Effector memory CD4-positive, alpha-beta T cell (primary cell): ENCODE measurements around the gene ATRAID.
"Not testable (repeated sequence)": the region's sequence is repeated elsewhere in the genome, so short reads cannot be mapped to it uniquely, and the experiment has no call there.

Experiments
- DNase-seq, 3 donors: peaks; one replicate each; pipeline ENCODE4 v3.0.0-alpha.2; 2020
- H3K27ac ChIP-seq: 2 replicates; pipeline ENCODE4 v1.7.0; 2013; ENCODE audit warnings: mild to moderate bottlenecking, low read length, moderate library complexity; ENCODE audit not compliant: insufficient read depth, poor library complexity, severe bottlenecking
- H3K27me3 ChIP-seq: replicated peaks from 2 replicates; pipeline ENCODE4 v1.7.0; 2013; ENCODE audit warnings: mild to moderate bottlenecking, low read length; ENCODE audit not compliant: insufficient read depth, control insufficient read depth, poor library complexity, severe bottlenecking
- H3K36me3 ChIP-seq: 2 replicates; pipeline ENCODE4 v1.7.0; 2013; ENCODE audit warnings: mild to moderate bottlenecking, low read length, moderate library complexity; ENCODE audit not compliant: control insufficient read depth, insufficient read depth
- H3K4me1 ChIP-seq: 2 replicates; pipeline ENCODE4 v1.7.0; 2013; ENCODE audit warnings: low read length, mild to moderate bottlenecking; ENCODE audit not compliant: control insufficient read depth, insufficient read depth, poor library complexity, severe bottlenecking
- H3K4me3 ChIP-seq: 2 replicates; pipeline ENCODE4 v1.7.0; 2013; ENCODE audit warnings: low read length, low read depth, mild to moderate bottlenecking; ENCODE audit not compliant: insufficient read depth, poor library complexity, severe bottlenecking
- H3K9me3 ChIP-seq: 2 replicates; pipeline ENCODE4 v1.7.0; 2013; ENCODE audit warnings: mild to moderate bottlenecking, low read length, moderate library complexity; ENCODE audit not compliant: control insufficient read depth

ATRAID gene

DNA sequence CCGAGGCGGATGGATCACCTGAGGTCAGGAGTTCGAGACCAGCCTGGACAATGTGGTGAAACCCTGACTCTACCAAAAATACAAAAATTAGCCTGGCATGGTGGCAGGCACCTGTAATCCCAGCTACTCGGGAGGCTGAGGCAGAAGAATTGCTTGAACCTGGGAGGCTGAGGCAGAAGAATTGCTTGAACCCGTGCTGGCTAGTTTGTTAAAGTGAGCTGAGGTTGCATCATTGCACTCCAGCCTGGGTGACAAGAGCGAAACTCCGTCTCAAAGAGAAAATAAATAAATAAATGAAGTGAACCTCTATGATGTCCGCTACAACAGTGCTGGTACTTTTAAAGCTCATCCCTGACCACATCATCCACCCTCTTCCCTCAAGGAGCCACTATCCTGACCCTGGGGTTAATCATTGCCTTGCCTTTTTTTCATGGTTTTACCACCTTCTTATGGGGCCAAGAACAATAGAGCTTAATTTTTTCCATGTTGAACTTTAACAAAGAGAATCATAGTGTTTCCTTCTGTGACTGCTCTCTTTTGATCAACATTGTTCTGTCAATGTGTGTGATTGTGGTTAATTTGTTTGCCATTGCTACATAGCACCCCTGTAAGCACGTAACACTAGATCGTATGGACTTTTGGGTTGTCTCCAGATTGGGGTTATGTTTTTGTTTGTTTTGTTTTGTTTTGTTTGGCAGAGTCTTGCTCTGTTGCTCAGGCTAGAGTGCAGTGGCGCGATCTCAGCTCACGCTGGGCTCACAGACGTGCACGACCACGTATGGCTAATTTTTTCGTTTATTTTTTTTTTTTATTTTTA, 17.1 kb upstream of the ATRAID start:
- no peak overlapping the region for H3K27ac ChIP-seq
- H3K4me3 ChIP-seq = no peak overlapping the region
- H3K9me3 ChIP-seq = no peaks in the 10 kb centered on the region
- DNase-seq = no peak
- peaks cover 5% of the 10 kb centered on the region for H3K36me3 ChIP-seq
- no peaks in the 10 kb centered on the region for H3K4me1 ChIP-seq
- no peaks in the 10 kb centered on the region for H3K27me3 ChIP-seq

DNA sequence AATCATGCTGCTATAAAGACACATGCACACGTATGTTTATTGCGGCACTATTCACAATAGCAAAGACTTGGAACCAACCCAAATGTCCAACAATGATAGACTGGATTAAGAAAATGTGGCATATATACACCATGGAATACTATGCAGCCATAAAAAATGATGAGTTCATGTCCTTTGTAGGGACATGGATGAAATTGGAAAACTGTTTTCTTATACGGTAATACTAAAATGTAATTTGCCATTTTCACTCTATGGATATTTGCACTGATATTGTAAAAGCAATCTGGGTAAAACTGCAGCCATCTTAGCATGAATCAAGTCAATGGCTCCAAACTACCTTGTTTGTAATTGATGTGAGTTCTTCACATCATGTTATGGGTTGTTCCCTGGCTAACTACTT, 16.0 kb upstream of the ATRAID start:
- not testable (repeated sequence) for H3K27me3 ChIP-seq, H3K4me1 ChIP-seq, H3K4me3 ChIP-seq, DNase-seq, H3K27ac ChIP-seq, H3K9me3 ChIP-seq
- H3K36me3 ChIP-seq = peaks cover 12% of the 10 kb centered on the region

DNA sequence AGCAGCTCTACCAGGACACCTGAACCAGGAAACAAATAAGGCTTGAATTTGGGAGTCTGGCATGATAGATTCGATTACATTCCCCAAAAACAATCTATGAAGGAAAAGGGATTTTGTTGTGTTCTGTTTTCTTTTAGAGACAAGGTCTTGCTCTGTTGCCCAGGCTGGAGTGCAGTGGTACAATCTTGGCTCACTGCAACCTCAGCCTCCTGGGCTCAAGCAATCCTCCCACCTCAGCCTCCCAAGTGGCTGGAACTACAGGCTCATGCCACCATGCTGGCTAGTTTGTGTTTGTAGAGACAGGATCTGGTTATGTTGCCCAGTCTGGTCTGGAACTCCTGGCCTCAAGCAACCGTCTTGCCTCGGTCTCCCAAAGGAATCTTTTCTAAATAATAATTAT, 13.8 kb upstream of the ATRAID start:
- H3K36me3 ChIP-seq = peaks cover 24% of the 10 kb centered on the region

DNA sequence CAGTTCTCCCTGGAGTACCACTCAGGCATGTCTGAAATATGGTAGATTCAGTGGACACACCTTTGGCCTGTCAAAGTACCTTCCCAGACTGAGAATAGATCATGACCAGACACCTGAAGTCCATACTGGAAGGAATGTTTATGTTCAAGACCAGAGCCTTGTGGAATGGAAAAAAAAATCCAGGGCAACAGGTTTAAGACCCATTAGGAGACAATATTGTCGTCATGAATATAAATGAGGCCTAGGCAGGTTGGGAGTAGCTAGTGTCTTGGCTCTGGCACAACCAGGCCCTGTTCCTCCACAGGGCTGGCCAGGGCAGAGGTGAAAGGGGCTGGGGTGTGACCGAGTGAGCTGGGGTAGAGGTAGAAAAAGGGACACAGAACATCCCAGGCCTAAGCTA, 13.2 kb upstream of the ATRAID start:
- no peak for DNase-seq
- H3K36me3 ChIP-seq = peaks cover 28% of the 10 kb centered on the region
- H3K27ac ChIP-seq = no peak overlapping the region

More for the DNA sequence above, 13.8 kb upstream of the ATRAID start:
- H3K4me1 ChIP-seq, H3K9me3 ChIP-seq, DNase-seq, H3K27ac ChIP-seq, H3K27me3 ChIP-seq, H3K4me3 ChIP-seq: not testable (repeated sequence)

DNA sequence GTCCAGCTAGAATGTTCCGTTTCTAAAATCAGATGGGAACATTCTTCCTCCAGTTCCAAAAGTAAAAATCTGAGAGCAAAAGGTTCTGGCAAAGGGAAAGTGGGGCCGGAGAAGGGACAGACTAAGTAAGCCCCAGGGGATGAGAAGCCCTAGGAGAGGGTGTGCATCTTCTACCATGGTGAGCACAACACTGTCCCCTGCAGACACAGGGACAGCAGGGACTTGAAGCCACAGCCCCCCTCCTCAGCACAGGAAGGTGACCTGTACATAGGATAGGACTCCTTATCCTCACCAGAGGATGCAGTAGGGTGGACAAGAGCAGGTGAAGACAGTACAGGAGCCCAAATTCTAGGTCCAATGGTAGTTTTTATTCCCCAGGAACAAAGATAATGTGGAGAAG, 12.6 kb upstream of the ATRAID start:
- no peak for DNase-seq
- Histone ChIP-seq H3K27me3 (no peaks in the 10 kb centered on the region), H3K27ac (no peak overlapping the region)

More for the DNA sequence above, 13.2 kb upstream of the ATRAID start:
- H3K27me3 ChIP-seq = no peaks in the 10 kb centered on the region
- H3K9me3 ChIP-seq = no peaks in the 10 kb centered on the region
- no peak overlapping the region for H3K4me3 ChIP-seq
- no peaks in the 10 kb centered on the region for H3K4me1 ChIP-seq

DNA sequence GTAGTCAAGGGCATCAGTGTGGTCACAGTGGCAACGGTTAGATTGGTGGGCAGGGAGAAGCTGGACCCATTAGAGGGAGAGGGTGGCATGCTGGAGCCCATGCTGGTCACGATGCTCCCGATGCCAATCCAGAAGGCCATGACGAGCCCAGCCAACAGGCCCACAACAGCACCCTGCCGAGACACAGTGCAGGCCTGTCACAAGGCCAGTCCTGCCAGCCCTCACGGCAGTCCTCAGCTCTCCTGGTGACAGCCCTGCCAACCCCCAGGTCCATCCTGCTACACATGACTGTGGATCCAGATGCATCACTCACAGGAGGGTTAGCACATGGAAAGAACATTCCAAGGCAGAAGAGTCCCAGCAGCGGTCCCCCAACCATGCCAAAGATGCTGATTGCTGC, 10.2 kb upstream of the ATRAID start:
- H3K4me1 ChIP-seq = peaks cover 7% of the 10 kb centered on the region
- H3K27ac ChIP-seq = no peak overlapping the region
- no peak overlapping the region for H3K4me3 ChIP-seq
- H3K36me3 ChIP-seq = peaks cover 48% of the 10 kb centered on the region
- H3K9me3 ChIP-seq = no peaks in the 10 kb centered on the region
- no peak for DNase-seq
- H3K27me3 ChIP-seq = no peaks in the 10 kb centered on the region

More for the DNA sequence above, 12.6 kb upstream of the ATRAID start:
- H3K36me3 ChIP-seq = peaks cover 34% of the 10 kb centered on the region
- no peak overlapping the region for H3K4me3 ChIP-seq
- H3K9me3 ChIP-seq = no peaks in the 10 kb centered on the region
- H3K4me1 ChIP-seq = peaks cover 2% of the 10 kb centered on the region

DNA sequence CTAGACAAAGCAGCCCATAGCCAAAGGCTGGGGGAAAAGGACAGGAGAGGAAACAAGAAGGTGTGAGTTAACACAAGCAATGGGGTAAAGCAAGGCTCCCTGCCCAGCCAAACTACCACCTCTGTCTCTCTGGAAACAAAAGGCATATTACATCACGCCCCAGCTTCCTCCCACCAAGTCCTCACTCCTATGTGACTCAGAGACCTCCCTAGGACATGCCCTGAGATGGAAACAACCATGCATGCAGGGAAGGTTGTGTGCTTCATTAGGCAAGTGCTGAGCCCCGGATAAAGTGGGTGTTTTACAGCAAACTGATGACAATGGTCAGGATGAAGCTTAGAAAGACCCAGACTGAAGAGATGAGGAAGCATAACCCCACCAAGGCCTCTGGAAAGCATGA, 9.0 kb upstream of the ATRAID start:
- no peaks in the 10 kb centered on the region for H3K27me3 ChIP-seq
- no peak overlapping the region for H3K27ac ChIP-seq
- peaks cover 59% of the 10 kb centered on the region for H3K36me3 ChIP-seq
- H3K9me3 ChIP-seq = no peaks in the 10 kb centered on the region
- peaks cover 7% of the 10 kb centered on the region for H3K4me1 ChIP-seq
- no peak overlapping the region for H3K4me3 ChIP-seq
- no peak for DNase-seq

DNA sequence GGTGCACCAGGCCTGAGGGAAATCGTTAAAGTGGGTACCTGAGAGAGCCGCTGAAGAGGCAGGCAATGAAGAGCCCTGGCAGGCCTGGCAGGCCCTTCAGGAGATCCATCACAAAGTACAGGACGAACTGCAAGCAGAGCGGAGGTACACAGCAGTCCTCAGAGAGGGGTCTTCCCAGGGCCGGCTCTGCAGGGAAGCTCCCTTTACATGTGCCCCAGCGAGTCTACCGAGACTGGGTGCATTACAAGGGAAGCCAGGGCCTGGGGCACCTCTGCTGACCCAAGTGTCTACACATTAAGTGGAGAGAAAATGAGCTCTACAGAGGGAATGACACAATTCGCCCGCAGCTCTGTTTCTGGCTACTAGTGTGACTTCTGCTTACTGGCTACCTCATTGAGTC, 8.1 kb upstream of the ATRAID start:
- Histone ChIP-seq H3K4me3 (no peak overlapping the region), H3K9me3 (no peaks in the 10 kb centered on the region), H3K27ac (no peak overlapping the region), H3K4me1 (peaks cover 7% of the 10 kb centered on the region), H3K27me3 (no peaks in the 10 kb centered on the region), H3K36me3 (peaks cover 59% of the 10 kb centered on the region)
- DNase-seq = no peak

DNA sequence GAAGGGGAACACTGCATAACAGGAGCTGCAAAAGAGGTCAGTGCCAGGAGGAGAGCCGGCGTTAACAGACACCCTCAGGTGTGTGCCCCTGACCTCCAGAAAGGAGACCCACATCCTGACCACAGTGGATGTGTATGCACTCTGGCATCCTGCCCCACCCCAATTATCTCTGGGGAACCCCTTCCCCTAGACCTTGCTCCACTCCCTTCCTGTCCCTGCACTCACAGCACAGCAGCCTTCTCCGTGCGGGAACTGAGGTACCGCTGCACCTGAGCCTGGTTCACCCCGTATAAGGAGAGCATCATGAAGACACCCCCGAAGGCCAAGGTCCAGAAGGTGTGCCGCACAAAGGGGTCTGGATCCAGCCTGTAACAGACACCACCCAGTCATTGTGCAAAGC, 7.3 kb upstream of the ATRAID start:
- Histone ChIP-seq H3K36me3 (peaks cover 55% of the 10 kb centered on the region), H3K9me3 (no peaks in the 10 kb centered on the region), H3K27me3 (no peaks in the 10 kb centered on the region), H3K4me1 (peaks cover 7% of the 10 kb centered on the region), H3K4me3 (no peak overlapping the region), H3K27ac (no peak overlapping the region)
- DNase-seq = no peak

DNA sequence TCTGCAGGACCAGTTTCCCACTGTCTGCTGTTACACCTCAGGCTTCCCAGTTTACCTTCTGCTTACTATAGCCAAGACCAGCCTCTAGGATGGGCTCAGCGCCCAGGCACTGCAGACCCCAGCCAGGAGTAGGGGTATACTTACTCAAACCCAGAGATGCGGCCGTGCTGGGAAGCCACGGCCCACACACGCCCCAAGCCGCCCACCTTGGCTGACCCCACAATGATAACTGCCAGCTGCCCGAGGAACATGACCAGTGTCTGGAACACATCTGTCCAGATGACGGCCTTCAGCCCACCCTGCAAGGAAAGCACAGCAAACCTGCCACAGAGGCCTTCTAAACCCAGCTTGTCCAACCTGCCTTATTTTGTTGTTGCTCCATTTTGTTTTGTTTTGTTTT, 6.6 kb upstream of the ATRAID start:
- no peak for DNase-seq
- Histone ChIP-seq H3K4me3 (no peak overlapping the region), H3K27ac (no peak overlapping the region), H3K36me3 (peaks cover 49% of the 10 kb centered on the region), H3K4me1 (peaks cover 7% of the 10 kb centered on the region), H3K27me3 (no peaks in the 10 kb centered on the region), H3K9me3 (no peaks in the 10 kb centered on the region)
